GM12878 (cell line): ENCODE data around the gene TMC5. TPM values are rescaled to one million over a fixed set of nuclear protein-coding genes. Genes with fewer than 3 reads are reported as not detected.
A peak's percentile ranks its signal among the peaks of the same experiment; 100 is the strongest.

Experiments used
- ATAC-seq: fragments of 200-7000 bp; cut with Tn5 transposase; 3 replicates; pipeline ENCODE4 v1.9.1; 2020; ENCODE audit warnings: mild to moderate bottlenecking, moderate library complexity
- BruUV-seq: library from RNA; stranded (reverse); fragments of 400-500 nt; replicated peaks from 2 replicates; lab custom pipeline; 2021; lab: Mats Ljungman, UMichigan
- CTCF ChIA-PET: fragments of 300-600 bp; sonication (Branson Sonifier 250); formaldehyde crosslinking; extraction: SDS; loops from one replicate; lab custom pipeline; 2021; ENCODE audit warnings: inconsistent platforms; lab: Yijun Ruan, JAX
- POLR2A ChIA-PET: fragments of 350-600 bp; formaldehyde crosslinking; extraction: SDS; loops from one replicate; lab custom pipeline; 2021; ENCODE audit warnings: inconsistent platforms; lab: Charles Lee
- RAD21 ChIA-PET: fragments of 300-600 bp; sonication (Branson Sonifier 250); formaldehyde crosslinking; loops from one replicate; lab custom pipeline; 2023; ENCODE audit warnings: antibody characterized with exemption; ENCODE audit not compliant: unreplicated experiment; lab: Charles Lee
- SMC1A ChIA-PET: fragments of 300-600 bp; sonication (Branson Sonifier 250); formaldehyde crosslinking; loops from one replicate; lab custom pipeline; 2023; ENCODE audit not compliant: unreplicated experiment, uncharacterized antibody; lab: Charles Lee
- DNase-seq: peaks from one replicate; pipeline ENCODE4 v3.0.0-alpha.2; 2011; ENCODE audit warnings: low read depth, low spot score
- FAIRE-seq: peaks from 3 replicates; lab custom pipeline; 2011; peaks lifted over from hg19 to GRCh38; lab: Jason Lieb, UNC
- H2AFZ ChIP-seq: 2 replicates; pipeline ENCODE4 v1.6.0; 2011; ENCODE audit warnings: low read depth, low read length, control low read depth; ENCODE audit not compliant: control insufficient read depth
- H3K27ac ChIP-seq: 2 replicates; pipeline ENCODE4 v1.5.1; 2011; ENCODE audit warnings: control low read depth; ENCODE audit not compliant: control insufficient read depth, insufficient read depth
- H3K27me3 ChIP-seq, 2 experiments: replicated peaks in 1 of 2; 2 replicates each; pipeline versions ENCODE4 v1.6.0 to v1.6.1; 2011; ENCODE audit warnings: low read length in 1 of 2; ENCODE audit not compliant: control insufficient read depth in 2 of 2, insufficient read depth in 2 of 2
- H3K36me3 ChIP-seq, 2 experiments: 2 replicates each; pipeline ENCODE4 v1.5.1; 2011; ENCODE audit warnings: low read length in 1 of 2; ENCODE audit not compliant: control insufficient read depth in 2 of 2, insufficient read depth in 2 of 2
- H3K4me1 ChIP-seq: 2 replicates; pipeline ENCODE4 v1.6.1; 2011; ENCODE audit warnings: mild to moderate bottlenecking, low read length, moderate library complexity, mixed read lengths; ENCODE audit not compliant: control insufficient read depth, insufficient read depth
- H3K4me2 ChIP-seq: 2 replicates; pipeline ENCODE4 v1.6.0; 2011; ENCODE audit warnings: control low read depth; ENCODE audit not compliant: control insufficient read depth, insufficient read depth
- H3K4me3 ChIP-seq: fragments of 200-600 bp; sonication (generic); 2 replicates; pipeline ENCODE4 v1.5.1; 2016
- H3K79me2 ChIP-seq: 2 replicates; pipeline ENCODE4 v1.6.0; 2011; ENCODE audit warnings: low read length; ENCODE audit not compliant: control insufficient read depth, insufficient read depth
- H3K9ac ChIP-seq: 2 replicates; pipeline ENCODE4 v1.8.0; 2011; ENCODE audit warnings: low read length, control low read depth, mixed read lengths; ENCODE audit not compliant: control insufficient read depth, insufficient read depth
- H3K9me3 ChIP-seq: replicated peaks from 3 replicates; pipeline ENCODE4 v1.5.1; 2011; ENCODE audit warnings: mild to moderate bottlenecking, low read length; ENCODE audit not compliant: control insufficient read depth, insufficient read depth
- H4K20me1 ChIP-seq: 2 replicates; pipeline ENCODE4 v1.6.0; 2011; ENCODE audit not compliant: control insufficient read depth, insufficient read depth
- ATF7 ChIP-seq: fragments of 450-650 bp; IDR thresholded peaks from 2 replicates; pipeline ENCODE4 v1.6.1; 2016; ENCODE audit warnings: low read depth, mild to moderate bottlenecking
- HSF1 ChIP-seq: fragments of 150-350 bp; IDR thresholded peaks from 2 replicates; pipeline ENCODE4 v1.6.1; 2014; ENCODE audit warnings: mild to moderate bottlenecking, low read depth, low read length
- NR2F1 ChIP-seq: fragments of 450-650 bp; conservative IDR thresholded peaks from 2 replicates; pipeline ENCODE4 v1.6.1; 2017; ENCODE audit warnings: mild to moderate bottlenecking
- RCOR1 ChIP-seq: conservative IDR thresholded peaks from 2 replicates; pipeline ENCODE4 v1.6.1; 2012; ENCODE audit warnings: low read depth, low read length, improper control_type of control experiment
- SREBF1 ChIP-seq: IDR thresholded peaks from 2 replicates; pipeline ENCODE4 v1.6.1; 2012; ENCODE audit warnings: mild to moderate bottlenecking, low read length
- ZBED1 ChIP-seq: IDR thresholded peaks from 2 replicates; pipeline ENCODE4 v1.6.1; 2016; ENCODE audit warnings: borderline replicate concordance
- ZNF592 ChIP-seq: fragments of 450-650 bp; IDR thresholded peaks from 2 replicates; pipeline ENCODE4 v1.6.1; 2017; ENCODE audit warnings: mild to moderate bottlenecking, moderate library complexity
- WGBS: methylation state at CpG from one replicate; pipeline ENCODE4 v1.1.6; 2016; ENCODE audit warnings: low lambda C conversion rate; ENCODE audit not compliant: insufficient replicate concordance, insufficient coverage; ENCODE audit errors: missing lambda C conversion rate; 5-methylcytosine and 5-hydroxymethylcytosine counted together
- in situ Hi-C: fragments of 300-500 bp; cut with MboI; formaldehyde crosslinking; loops from 9 replicates; pipeline ENCODE4 v1.14.3; 2018; ENCODE audit warnings: mixed read lengths
- intact Hi-C: fragments of 100-400 bp; cut with micrococcal nuclease; formaldehyde crosslinking; loops from one replicate; pipeline ENCODE4 v1.14.2; 2022; ENCODE audit not compliant: unreplicated experiment
- polyA plus RNA-seq, 11 experiments: library from polyadenylated mRNA; depleted of rRNA in 4 of 11; unstranded in 6 of 11; stranded (reverse) in 5 of 11; fragments of >200 nt; fragmentation: Nextera tagmentation in 4 of 11; fragmentation: Illumina TruSeq in 1 of 11; extraction: Ambion mirVana in 4 of 11; extraction: Trizol in 1 of 11; gene quantifications; 1 replicate in 1 of 11; 2 replicates in 10 of 11; pipeline versions ENCODE4 v1.2.1 to v1.2.3, GENCODE V29; 2011 to 2016; ENCODE audit warnings: inconsistent platforms in 2 of 11, missing spikeins in 2 of 11, low read depth in 1 of 11
- total RNA-seq, 4 experiments: library from RNA; depleted of rRNA in 3 of 4; stranded (reverse); fragments of >200 nt in 3 of 4; fragmentation: Illumina TruSeq in 1 of 4; extraction: Trizol in 1 of 4; gene quantifications; 2 replicates each; pipeline versions ENCODE4 v1.2.1 to v1.2.3, GENCODE V29; 2013 to 2021

Gene TMC5
- total and polyA plus RNA-seq, 10 of the 15 experiments (the other 5 are each of a cell fraction or from before 2014, with no cell fraction given) = 0.01 to 0.10 (median 0.07) TPM; not detected in 5

GRCh38 chr16:19518388-19518787 is 100.7 kb downstream of the TMC5 start:
- intact Hi-C loops (no loop called here), in situ Hi-C loops (no loop called here)
- CTCF ChIA-PET = interaction anchor here (4.5 kb wide), 1 partner anchor 16 kb away, joined by 23 read pairs; no protein-coding TSS in a partner anchor
- peaks cover 0 to 7% of the 10 kb centered on the region in 2 experiments; a peak in 2 of 4 replicates for H3K36me3 ChIP-seq
- no peaks in the 10 kb centered on the region for H3K27me3 ChIP-seq
- ATAC-seq (no peak), DNase-seq (no peak), FAIRE-seq (no peak)
- H3K4me2 ChIP-seq = peak overlapping the region; percentile 36
- H3K9me3 ChIP-seq = no peaks in the 10 kb centered on the region
- H3K4me1 ChIP-seq = peaks cover 14% of the 10 kb centered on the region
- SMC1A ChIA-PET = no interaction called here
- peaks cover 39% of the 10 kb centered on the region for H3K79me2 ChIP-seq
- POLR2A ChIA-PET = no interaction called here
- TF ChIP-seq ATF7 (no peak), ZNF592 (no peak), SREBF1 (no peak), HSF1 (no peak), NR2F1 (no peak), ZBED1 (no peak), RCOR1 (no peak)
- WGBS = 93% methylated on average over 2 of the region's 2 CpGs
- H3K27ac ChIP-seq = no peak overlapping the region
- no TSS peak for BruUV-seq
- RAD21 ChIA-PET = interaction anchor here (1.4 to 2.5 kb wide), 2 partner anchors 15 to 38 kb away, joined by 6 to 7 read pairs; partner anchors contain the start of gene VPS35L
- H2AFZ ChIP-seq = no peak overlapping the region
- H4K20me1 ChIP-seq = no peaks in the 10 kb centered on the region
- H3K4me3 ChIP-seq = no peak overlapping the region
- H3K9ac ChIP-seq = no peak overlapping the region
